ENCODE data around the gene PACRG.

- no peak for TF ChIP-seq CTCF (IDR thresholded peaks at IDR 0.05)
- TF ChIP-seq POLR2A (IDR thresholded peaks at IDR 0.05), result no peak
Observed at GRCh38 chr6:162965366-162965765, 237.6 kb downstream of the PACRG start.
